Smooth muscle cell (in vitro differentiated cells): Measurements from ENCODE around the gene DDX56. TPM values are rescaled to one million over a fixed set of nuclear protein-coding genes. Genes with fewer than 3 reads are reported as not detected.
"Not testable (repeated sequence)": the region's sequence is repeated elsewhere in the genome, so short reads cannot be mapped to it uniquely, and the experiment has no call there.

Experiments used
- DNase-seq: peaks from one replicate; lab custom pipeline; 2025; ENCODE audit not compliant: unreplicated experiment; lab: John Stamatoyannopoulos, UW
- H2AFZ ChIP-seq: fragments of 200-600 bp; sonication (generic); 2 replicates; pipeline ENCODE4 v1.6.0; 2016; ENCODE audit warnings: antibody characterized with exemption, low read depth, mild to moderate bottlenecking
- H3F3A ChIP-seq: fragments of 200-600 bp; sonication (generic); 2 replicates; pipeline ENCODE4 v1.6.0; 2017; ENCODE audit warnings: antibody characterized with exemption, low read depth
- H3K27ac ChIP-seq: fragments of 200-600 bp; sonication (generic); 2 replicates; pipeline ENCODE4 v1.5.1; 2016; ENCODE audit warnings: low read depth, mild to moderate bottlenecking
- H3K27me3 ChIP-seq: fragments of 200-600 bp; sonication (generic); 2 replicates; pipeline ENCODE4 v1.6.1; 2016; ENCODE audit warnings: low read depth, mild to moderate bottlenecking
- H3K36me3 ChIP-seq: fragments of 200-600 bp; sonication (generic); 2 replicates; pipeline ENCODE4 v1.5.1; 2016; ENCODE audit warnings: low read depth
- H3K4me1 ChIP-seq: fragments of 200-600 bp; sonication (generic); 2 replicates; pipeline ENCODE4 v1.5.1; 2016; ENCODE audit warnings: low read depth
- H3K4me2 ChIP-seq: fragments of 200-600 bp; sonication (generic); 2 replicates; pipeline ENCODE4 v1.6.0; 2016; ENCODE audit warnings: mild to moderate bottlenecking
- H3K4me3 ChIP-seq: fragments of 200-600 bp; sonication (generic); 2 replicates; pipeline ENCODE4 v1.5.1; 2016; ENCODE audit warnings: mild to moderate bottlenecking
- H3K79me2 ChIP-seq: fragments of 200-600 bp; sonication (generic); 2 replicates; pipeline ENCODE4 v1.6.0; 2016; ENCODE audit warnings: low read depth, mild to moderate bottlenecking
- H3K9ac ChIP-seq: fragments of 200-600 bp; sonication (generic); 2 replicates; pipeline ENCODE4 v1.6.0; 2016; ENCODE audit warnings: low read depth
- H3K9me3 ChIP-seq: fragments of 200-600 bp; sonication (generic); replicated peaks from 2 replicates; pipeline ENCODE4 v1.5.1; 2016; ENCODE audit warnings: low read depth
- H4K20me1 ChIP-seq: fragments of 200-600 bp; sonication (generic); 2 replicates; pipeline ENCODE4 v1.6.0; 2016; ENCODE audit warnings: low read depth
- CTCF ChIP-seq: fragments of 200-600 bp; sonication (generic); IDR thresholded peaks from 2 replicates; pipeline ENCODE4 v1.5.1; 2017; ENCODE audit warnings: borderline replicate concordance, mild to moderate bottlenecking, antibody characterized with exemption; ENCODE audit not compliant: insufficient read depth, poor library complexity, severe bottlenecking
- WGBS: methylation state at CpG from one replicate; pipeline ENCODE4 v1.1.7; 2016; ENCODE audit warnings: low lambda C conversion rate; 5-methylcytosine and 5-hydroxymethylcytosine counted together
- polyA plus RNA-seq: library from polyadenylated mRNA; unstranded; fragments of >200 nt; fragmentation: Nextera tagmentation; extraction: Ambion mirVana; gene quantifications from 2 replicates; pipeline ENCODE4 v1.2.1, GENCODE V29; 2016
- total RNA-seq: library from RNA; depleted of rRNA; stranded (reverse); fragments of >200 nt; gene quantifications from 2 replicates; pipeline ENCODE4 v1.2.3, GENCODE V29; 2014

Gene DDX56
- total and polyA plus RNA-seq, 2 experiments from 2014 or later = 43.2 to 64.5 TPM

GRCh38 chr7:44599222-44599621, 25.5 kb upstream of the DDX56 start:
- H3K9me3 ChIP-seq = no peaks in the 10 kb centered on the region
- H3K27me3 ChIP-seq = no peaks in the 10 kb centered on the region
- no peak for DNase-seq
- H3K79me2 ChIP-seq = no peaks in the 10 kb centered on the region
- H3K4me2 ChIP-seq = no peak overlapping the region
- no peak overlapping the region for H3K4me3 ChIP-seq
- H3K9ac ChIP-seq = no peak overlapping the region
- no peak overlapping the region for H3K27ac ChIP-seq
- H3K36me3 ChIP-seq = no peaks in the 10 kb centered on the region
- no peaks in the 10 kb centered on the region for H4K20me1 ChIP-seq
- H2AFZ ChIP-seq = no peak overlapping the region
- H3F3A ChIP-seq = no peaks in the 10 kb centered on the region
- TF ChIP-seq CTCF = no peak
- WGBS = 61% methylated on average over 3 of the region's 3 CpGs
- no peaks in the 10 kb centered on the region for H3K4me1 ChIP-seq

GRCh38 chr7:44597181-44597580, 23.5 kb upstream of the DDX56 start:
- H3K36me3 ChIP-seq, H3K79me2 ChIP-seq, DNase-seq, H3K4me2 ChIP-seq, H3K4me3 ChIP-seq, H3F3A ChIP-seq, H3K27ac ChIP-seq, H3K9ac ChIP-seq, H3K9me3 ChIP-seq, H3K4me1 ChIP-seq, H4K20me1 ChIP-seq, H2AFZ ChIP-seq, H3K27me3 ChIP-seq: not testable (repeated sequence)
- WGBS = 92% methylated on average over 8 of the region's 8 CpGs

- Histone ChIP-seq H3K4me3 (no peak overlapping the region), H3F3A (no peaks in the 10 kb centered on the region), H3K4me1 (no peaks in the 10 kb centered on the region), H3K79me2 (no peaks in the 10 kb centered on the region), H3K36me3 (no peaks in the 10 kb centered on the region), H3K4me2 (no peak overlapping the region), H3K9ac (no peak overlapping the region), H4K20me1 (no peaks in the 10 kb centered on the region), H2AFZ (no peak overlapping the region), H3K27me3 (no peaks in the 10 kb centered on the region), H3K27ac (no peak overlapping the region), H3K9me3 (no peaks in the 10 kb centered on the region)
- no peak for TF ChIP-seq CTCF
- 82% methylated on average over 5 of the region's 5 CpGs for WGBS
- no peak for DNase-seq
Measured at GRCh38 chr7:44595934-44596635, 22.4 kb upstream of the DDX56 start.

- WGBS = 96% methylated on average over 1 of the region's 1 CpG
Measured at GRCh38 chr7:44590910-44591309, 17.2 kb upstream of the DDX56 start.

More at GRCh38 chr7:44590910-44591309, 17.2 kb upstream of the DDX56 start:
- no peak overlapping the region for H3K4me3 ChIP-seq
- no peaks in the 10 kb centered on the region for H3K27me3 ChIP-seq
- no peak for TF ChIP-seq CTCF
- no peak overlapping the region for H3K4me2 ChIP-seq
- no peaks in the 10 kb centered on the region for H3F3A ChIP-seq
- no peaks in the 10 kb centered on the region for H3K4me1 ChIP-seq
- no peaks in the 10 kb centered on the region for H4K20me1 ChIP-seq
- H3K27ac ChIP-seq = no peak overlapping the region
- DNase-seq = no peak
- H3K79me2 ChIP-seq = no peaks in the 10 kb centered on the region
- H2AFZ ChIP-seq = no peak overlapping the region
- no peaks in the 10 kb centered on the region for H3K36me3 ChIP-seq
- H3K9me3 ChIP-seq = no peaks in the 10 kb centered on the region
- no peak overlapping the region for H3K9ac ChIP-seq
